HepG2 (cell line): ENCODE results near the gene GANC. TPM values are rescaled to one million over a fixed set of nuclear protein-coding genes. Genes with fewer than 3 reads are reported as not detected.

Experiments used
- ARID4A ChIP-seq: sonication (generic); formaldehyde crosslinking; IDR thresholded peaks from 2 replicates; pipeline ENCODE4 v1.5.0; 2020; ENCODE audit warnings: mild to moderate bottlenecking, missing genetic modification reagents, borderline replicate concordance
- DMAP1 ChIP-seq: IDR thresholded peaks from 2 replicates; pipeline ENCODE4 v1.6.1; 2016
- ELF3 ChIP-seq: IDR thresholded peaks from 2 replicates; pipeline ENCODE4 v1.6.1; 2016; ENCODE audit warnings: missing genetic modification reagents, missing compliant biosample characterization
- GATAD1 ChIP-seq: IDR thresholded peaks from 2 replicates; pipeline ENCODE4 v1.6.1; 2016; ENCODE audit warnings: missing genetic modification reagents, missing compliant biosample characterization
- NFE2L2 ChIP-seq: fragments of 150-350 bp; IDR thresholded peaks from 2 replicates; pipeline ENCODE4 v1.6.1; 2014; ENCODE audit warnings: low read length
- POLR2AphosphoS2 ChIP-seq: IDR thresholded peaks from 2 replicates; pipeline ENCODE4 v1.6.1; 2011; ENCODE audit warnings: low read depth, low read length, improper control_type of control experiment
- RARG ChIP-seq: sonication (generic); formaldehyde crosslinking; IDR thresholded peaks from 2 replicates; pipeline ENCODE4 v1.4.0; 2020; ENCODE audit warnings: low read depth, mild to moderate bottlenecking, missing genetic modification reagents
- STAG1 ChIP-seq: sonication (generic); formaldehyde crosslinking; IDR thresholded peaks from 2 replicates; pipeline ENCODE4 v1.4.0; 2020; ENCODE audit warnings: missing genetic modification reagents
- XRCC5 ChIP-seq: fragments of 200-400 bp; formaldehyde crosslinking; optimal IDR thresholded peaks from 2 replicates; pipeline ENCODE3; 2017; ENCODE audit warnings: mild to moderate bottlenecking, low read length
- ZBTB26 ChIP-seq: IDR thresholded peaks from 2 replicates; pipeline ENCODE4 v1.6.1; 2016; ENCODE audit warnings: missing compliant biosample characterization, missing genetic modification reagents, borderline replicate concordance
- ZNF510 ChIP-seq: sonication (generic); formaldehyde crosslinking; IDR thresholded peaks from 2 replicates; pipeline ENCODE4 v1.4.0; 2020; ENCODE audit warnings: low read depth, mild to moderate bottlenecking, missing genetic modification reagents
- ZNF512B ChIP-seq: sonication (generic); formaldehyde crosslinking; IDR thresholded peaks from 2 replicates; pipeline ENCODE4 v1.5.1; 2020; ENCODE audit warnings: missing genetic modification reagents, mild to moderate bottlenecking, borderline replicate concordance
- ZNF678 ChIP-seq: sonication (generic); formaldehyde crosslinking; IDR thresholded peaks from 2 replicates; pipeline ENCODE4 v1.4.0; 2020; ENCODE audit warnings: mild to moderate bottlenecking, missing genetic modification reagents
- polyA plus RNA-seq, 8 experiments: library from polyadenylated mRNA; depleted of rRNA in 3 of 8; stranded (reverse) in 7 of 8; unstranded in 1 of 8; fragments of >200 nt; fragmentation: Illumina TruSeq in 4 of 8; extraction: Trizol in 4 of 8; gene quantifications; 2 replicates each; pipeline versions ENCODE4 v1.2.1 to v1.2.3, GENCODE V29; 2011 to 2016; ENCODE audit warnings: low read depth in 4 of 8, missing spikeins in 1 of 8, mixed read lengths in 1 of 8; ENCODE audit not compliant: insufficient read depth in 1 of 8
- total RNA-seq, 5 experiments: library from RNA; depleted of rRNA; stranded (reverse); fragments of >200 nt; fragmentation: Illumina TruSeq; extraction: Trizol; gene quantifications; 2 replicates each; pipeline ENCODE4 v1.2.3, GENCODE V29; 2016; ENCODE audit warnings: low read depth in 1 of 5
- TF ChIP-seq, protein P1 (sequence below): sonication (generic); formaldehyde crosslinking; IDR thresholded peaks from 2 replicates; pipeline ENCODE4 v1.5.0; 2020; ENCODE audit warnings: mild to moderate bottlenecking, missing genetic modification reagents, borderline replicate concordance
- TF ChIP-seq, protein P2 (sequence below): sonication (generic); formaldehyde crosslinking; IDR thresholded peaks from 2 replicates; pipeline ENCODE4 v1.4.0; 2020; ENCODE audit warnings: missing genetic modification reagents

The GANC gene
- total and polyA plus RNA-seq, 2 of the 13 experiments (the other 11 are each of a cell fraction or from before 2014, with no cell fraction given) = 17.0 to 21.0 TPM

DNA sequence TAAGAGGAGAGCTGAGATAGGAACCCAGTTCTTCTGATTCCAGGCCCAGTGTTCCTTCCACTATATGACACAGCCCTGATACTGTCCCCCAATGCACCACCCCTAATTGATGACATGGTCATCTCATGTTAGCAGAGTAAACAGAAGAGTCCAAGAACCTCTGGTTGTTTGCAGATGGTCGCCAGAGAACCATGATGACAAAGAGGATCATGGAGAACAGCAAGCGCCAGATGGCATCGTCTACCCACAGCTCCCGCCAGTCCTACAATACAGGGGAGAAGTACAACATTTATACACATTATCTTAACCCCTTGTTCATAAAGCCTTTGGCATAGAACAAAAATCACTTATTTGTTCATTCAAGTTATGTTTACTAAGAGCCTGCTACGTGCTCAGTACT, 46.4 kb upstream of the GANC start (continued):
- TF ChIP-seq, protein P1, sequence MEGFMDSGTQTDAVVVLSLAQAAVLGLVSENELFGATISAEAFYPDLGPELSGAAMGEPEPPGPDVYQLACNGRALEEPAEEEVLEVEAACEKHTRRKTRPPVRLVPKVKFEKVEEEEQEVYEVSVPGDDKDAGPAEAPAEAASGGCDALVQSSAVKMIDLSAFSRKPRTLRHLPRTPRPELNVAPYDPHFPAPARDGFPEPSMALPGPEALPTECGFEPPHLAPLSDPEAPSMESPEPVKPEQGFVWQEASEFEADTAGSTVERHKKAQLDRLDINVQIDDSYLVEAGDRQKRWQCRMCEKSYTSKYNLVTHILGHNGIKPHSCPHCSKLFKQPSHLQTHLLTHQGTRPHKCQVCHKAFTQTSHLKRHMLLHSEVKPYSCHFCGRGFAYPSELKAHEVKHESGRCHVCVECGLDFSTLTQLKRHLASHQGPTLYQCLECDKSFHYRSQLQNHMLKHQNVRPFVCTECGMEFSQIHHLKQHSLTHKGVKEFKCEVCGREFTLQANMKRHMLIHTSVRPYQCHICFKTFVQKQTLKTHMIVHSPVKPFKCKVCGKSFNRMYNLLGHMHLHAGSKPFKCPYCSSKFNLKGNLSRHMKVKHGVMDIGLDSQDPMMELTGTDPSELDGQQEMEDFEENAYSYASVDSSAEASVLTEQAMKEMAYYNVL (CRISPR knock-in tag) = no peak
- TF ChIP-seq STAG1 (CRISPR knock-in tag) (peak; percentile 44), ZNF512B (CRISPR knock-in tag) (no peak), ELF3 (CRISPR knock-in tag) (no peak), POLR2AphosphoS2 (no peak), ARID4A (no peak), ZNF510 (CRISPR knock-in tag) (no peak), ZNF678 (CRISPR knock-in tag) (no peak), ZBTB26 (CRISPR knock-in tag) (no peak), NFE2L2 (no peak), RARG (no peak), GATAD1 (CRISPR knock-in tag) (0 out of 2 replicates have a peak, but pooled peaks have one; percentile 14), DMAP1 (no peak), XRCC5 (peak; percentile 41)
- TF ChIP-seq, protein P2, sequence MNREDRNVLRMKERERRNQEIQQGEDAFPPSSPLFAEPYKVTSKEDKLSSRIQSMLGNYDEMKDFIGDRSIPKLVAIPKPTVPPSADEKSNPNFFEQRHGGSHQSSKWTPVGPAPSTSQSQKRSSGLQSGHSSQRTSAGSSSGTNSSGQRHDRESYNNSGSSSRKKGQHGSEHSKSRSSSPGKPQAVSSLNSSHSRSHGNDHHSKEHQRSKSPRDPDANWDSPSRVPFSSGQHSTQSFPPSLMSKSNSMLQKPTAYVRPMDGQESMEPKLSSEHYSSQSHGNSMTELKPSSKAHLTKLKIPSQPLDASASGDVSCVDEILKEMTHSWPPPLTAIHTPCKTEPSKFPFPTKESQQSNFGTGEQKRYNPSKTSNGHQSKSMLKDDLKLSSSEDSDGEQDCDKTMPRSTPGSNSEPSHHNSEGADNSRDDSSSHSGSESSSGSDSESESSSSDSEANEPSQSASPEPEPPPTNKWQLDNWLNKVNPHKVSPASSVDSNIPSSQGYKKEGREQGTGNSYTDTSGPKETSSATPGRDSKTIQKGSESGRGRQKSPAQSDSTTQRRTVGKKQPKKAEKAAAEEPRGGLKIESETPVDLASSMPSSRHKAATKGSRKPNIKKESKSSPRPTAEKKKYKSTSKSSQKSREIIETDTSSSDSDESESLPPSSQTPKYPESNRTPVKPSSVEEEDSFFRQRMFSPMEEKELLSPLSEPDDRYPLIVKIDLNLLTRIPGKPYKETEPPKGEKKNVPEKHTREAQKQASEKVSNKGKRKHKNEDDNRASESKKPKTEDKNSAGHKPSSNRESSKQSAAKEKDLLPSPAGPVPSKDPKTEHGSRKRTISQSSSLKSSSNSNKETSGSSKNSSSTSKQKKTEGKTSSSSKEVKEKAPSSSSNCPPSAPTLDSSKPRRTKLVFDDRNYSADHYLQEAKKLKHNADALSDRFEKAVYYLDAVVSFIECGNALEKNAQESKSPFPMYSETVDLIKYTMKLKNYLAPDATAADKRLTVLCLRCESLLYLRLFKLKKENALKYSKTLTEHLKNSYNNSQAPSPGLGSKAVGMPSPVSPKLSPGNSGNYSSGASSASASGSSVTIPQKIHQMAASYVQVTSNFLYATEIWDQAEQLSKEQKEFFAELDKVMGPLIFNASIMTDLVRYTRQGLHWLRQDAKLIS = no peak
